Transverse colon (tissue), 4 donors: Measurements from ENCODE around the gene LGI4. TPM values are rescaled to one million over a fixed set of nuclear protein-coding genes. Genes with fewer than 3 reads are reported as not detected.

Experiments used
- DNase-seq: peaks from one replicate; pipeline ENCODE4 v3.0.0-alpha.2; 2019
- H3K27ac ChIP-seq, 4 donors: fragments of 200-600 bp; sonication (generic); 2 replicates each; pipeline ENCODE4 v1.5.1; 2016 to 2018; ENCODE audit warnings: inconsistent platforms in 4 of 4
- H3K27me3 ChIP-seq: fragments of 200-600 bp; sonication (generic); 2 replicates; pipeline ENCODE4 v1.5.1; 2017; ENCODE audit warnings: inconsistent platforms
- H3K36me3 ChIP-seq, 4 donors: fragments of 200-600 bp; sonication (generic); 2 replicates each; pipeline ENCODE4 v1.5.1; 2017 to 2019; ENCODE audit warnings: inconsistent platforms in 4 of 4
- H3K4me1 ChIP-seq, 4 donors: fragments of 200-600 bp; sonication (generic); 2 replicates each; pipeline ENCODE4 v1.5.1; 2017 to 2020; ENCODE audit warnings: inconsistent platforms in 4 of 4
- H3K4me3 ChIP-seq, 4 donors: fragments of 200-600 bp; sonication (generic); 1 replicate in 1 of 4; 2 replicates in 3 of 4; pipeline versions ENCODE4 v1.5.1 to v1.6.1; 2017 to 2019; ENCODE audit warnings: inconsistent platforms in 4 of 4
- H3K9me3 ChIP-seq, 2 donors: fragments of 200-600 bp; sonication (generic); 2 replicates each; pipeline ENCODE4 v1.5.1; 2017 to 2019; ENCODE audit warnings: inconsistent platforms in 2 of 2
- CTCF ChIP-seq, 5 experiments: fragments of 200-600 bp in 3 of 5; fragments of 450-650 bp in 2 of 5; sonication (generic) in 3 of 5; IDR thresholded peaks; 1 replicate in 2 of 5; 2 replicates in 3 of 5; pipeline ENCODE4 v1.5.1; 2016 to 2017; ENCODE audit warnings: antibody characterized with exemption in 5 of 5, inconsistent platforms in 3 of 5, mild to moderate bottlenecking in 2 of 5, moderate library complexity in 1 of 5
- EP300 ChIP-seq: sonication (generic); formaldehyde crosslinking; IDR thresholded peaks from one replicate; pipeline ENCODE4 v1.6.1; 2017; ENCODE audit warnings: antibody characterized with exemption, low read depth
- POLR2A ChIP-seq: fragments of 450-650 bp; IDR thresholded peaks from one replicate; pipeline ENCODE4 v1.6.1; 2016; ENCODE audit warnings: antibody characterized with exemption, mild to moderate bottlenecking, moderate library complexity
- POLR2AphosphoS5 ChIP-seq, 3 donors: sonication (generic); formaldehyde crosslinking; IDR thresholded peaks; one replicate each; pipeline ENCODE4 v1.6.1; 2016; ENCODE audit warnings: antibody characterized with exemption in 3 of 3
- WGBS, 2 donors: methylation state at CpG; one replicate each; pipeline ENCODE4 v1.1.5; 2018; ENCODE audit warnings: low coverage in 1 of 2; 5-methylcytosine and 5-hydroxymethylcytosine counted together
- in situ Hi-C, 4 donors: fragments of 200-750 bp; cut with MboI; loops; one replicate each; pipeline versions ENCODE4 v1.15.0 to v1.15.1; 2017; ENCODE audit warnings: low sequenced_read_pairs in 3 of 4, low pct_ligation_motif_present in 1 of 4, low pct_unique_long_range_greater_than_20kb in 1 of 4
- intact Hi-C: fragments of 100-400 bp; cut with DNase I; formaldehyde crosslinking; loops from one replicate; pipeline ENCODE4 v1.15.1; 2023; ENCODE audit warnings: low total_unique reads
- total RNA-seq, 4 donors: library from RNA; depleted of rRNA; stranded (reverse); fragments of >200 nt; gene quantifications; one replicate each; pipeline ENCODE4 v1.1.0, GENCODE V29; 2016

LGI4 gene
- total RNA-seq, 4 donors from 2014 or later: 9.8 to 71.8 (median 25.9) TPM

GRCh38 chr19:35118268-35119020 lies 16.4 kb downstream of the LGI4 start:
- Histone ChIP-seq H3K27me3 (no peaks in the 10 kb centered on the region), H3K4me3 (peak overlapping the region; percentile 14 to 65 (median 44)), H3K9me3 (no peaks in the 10 kb centered on the region), H3K4me1 (peaks cover 4 to 54% (median 41%) of the 10 kb centered on the region in 4 donors), H3K27ac (peak overlapping the region; percentile 88 to 95 (median 91)), H3K36me3 (no peaks in the 10 kb centered on the region)
- no peak for TF ChIP-seq EP300
- TF ChIP-seq POLR2A: peak; percentile 65
- peak in 1 of 3 donors; percentile 25 for TF ChIP-seq POLR2AphosphoS5 (IDR thresholded peaks at IDR 0.05)
- intact Hi-C loops: no loop called here
- DNase-seq: peak; percentile 66
- in situ Hi-C loops: no loop called here
- 47% methylated on average over 12 of the region's 13 CpGs; no CpG with 5 or more reads in 1 of the 2 donors for WGBS, 2 donors

GRCh38 chr19:35117799-35118198 lies 17.1 kb downstream of the LGI4 start:
- no peaks in the 10 kb centered on the region for H3K36me3 ChIP-seq
- in situ Hi-C loops: no loop called here
- WGBS, 2 donors: 28 to 74% methylated on average over 8 to 11 of the region's 11 CpGs
- intact Hi-C loops: no loop called here
- H3K4me1 ChIP-seq: peaks cover 4 to 48% (median 37%) of the 10 kb centered on the region in 4 donors
- H3K27ac ChIP-seq: peak overlapping the region; percentile 88 to 95 (median 91)
- H3K4me3 ChIP-seq: peak overlapping the region in 3 of 4 donors; percentile 38 to 65 (median 51)
- peak; percentile 61 for DNase-seq
- TF ChIP-seq POLR2A (peak; percentile 55), POLR2AphosphoS5 (IDR thresholded peaks at IDR 0.05) (peak in 2 of 3 donors; percentile 14 to 65), EP300 (no peak)
- H3K9me3 ChIP-seq: no peaks in the 10 kb centered on the region
- H3K27me3 ChIP-seq: no peaks in the 10 kb centered on the region

GRCh38 chr19:35117116-35117515 lies 17.7 kb downstream of the LGI4 start:
- peaks cover 4 to 41% (median 32%) of the 10 kb centered on the region in 4 donors for H3K4me1 ChIP-seq
- no peaks in the 10 kb centered on the region for H3K36me3 ChIP-seq
- H3K9me3 ChIP-seq: no peaks in the 10 kb centered on the region
- H3K4me3 ChIP-seq: peak overlapping the region; percentile 38 to 65 (median 47)
- no peaks in the 10 kb centered on the region for H3K27me3 ChIP-seq
- no peak for DNase-seq
- in situ Hi-C loops (no loop called here), intact Hi-C loops (no loop called here)
- WGBS, 2 donors: 27% methylated on average over 8 of the region's 8 CpGs; no CpG with 5 or more reads in 1 of the 2 donors
- no peak for TF ChIP-seq CTCF (IDR thresholded peaks at IDR 0.05)
- TF ChIP-seq POLR2AphosphoS5 (IDR thresholded peaks at IDR 0.05): peak in 2 of 3 donors; percentile 44 to 49
- peak overlapping the region; percentile 88 to 95 (median 91) for H3K27ac ChIP-seq

- Histone ChIP-seq H3K4me1 (peaks cover 0 to 32% (median 25%) of the 10 kb centered on the region in 4 donors), H3K4me3 (peak overlapping the region; percentile 38 to 65 (median 47)), H3K9me3 (no peaks in the 10 kb centered on the region), H3K36me3 (no peaks in the 10 kb centered on the region), H3K27me3 (no peaks in the 10 kb centered on the region), H3K27ac (peak overlapping the region; percentile 88 to 95 (median 91))
- TF ChIP-seq POLR2AphosphoS5 (IDR thresholded peaks at IDR 0.05) (peak; percentile 68 to 92 (median 81)), EP300 (no peak), POLR2A (peak; percentile 92), CTCF (IDR thresholded peaks at IDR 0.05) (no peak)
- WGBS, 2 donors: 44 to 59% methylated on average over 2 to 13 of the region's 13 CpGs
- intact Hi-C loops (no loop called here), in situ Hi-C loops (no loop called here)
- peak; percentile 83 for DNase-seq
Observed at GRCh38 chr19:35116072-35116801, 18.6 kb downstream of the LGI4 start.
